WERI-Rb-1 (cell line): Measurements from ENCODE around the gene MAML3.

ENCODE experiments used
- DNase-seq: peaks from one replicate; pipeline ENCODE4 v3.0.0-alpha.2; 2020
- H3K27ac ChIP-seq: fragments of 250-450 bp; sonication (Bioruptor Pico); 2 replicates; pipeline ENCODE4 v1.5.1; 2020; ENCODE audit warnings: mild to moderate bottlenecking, moderate library complexity
- H3K27me3 ChIP-seq: fragments of 250-450 bp; sonication (Bioruptor Pico); 2 replicates; pipeline ENCODE4 v1.5.1; 2021; ENCODE audit warnings: mild to moderate bottlenecking, low read depth, moderate library complexity; ENCODE audit not compliant: insufficient read depth, severe bottlenecking
- H3K36me3 ChIP-seq: fragments of 250-450 bp; sonication (Bioruptor Pico); 2 replicates; pipeline ENCODE4 v1.5.1; 2020; ENCODE audit warnings: mild to moderate bottlenecking, moderate library complexity
- H3K4me3 ChIP-seq: 2 replicates; pipeline ENCODE4 v1.5.1; 2011; ENCODE audit warnings: low read depth, mild to moderate bottlenecking, control low read depth, low read length
- H3K9me3 ChIP-seq: fragments of 250-450 bp; sonication (Bioruptor Pico); 2 replicates; pipeline ENCODE4 v1.5.1; 2021; ENCODE audit warnings: mild to moderate bottlenecking, moderate library complexity; ENCODE audit not compliant: severe bottlenecking
- CTCF ChIP-seq: IDR thresholded peaks from 2 replicates; pipeline ENCODE4 v1.5.1; 2011; ENCODE audit warnings: low read depth, mild to moderate bottlenecking, control low read depth, inconsistent platforms, low read length

The MAML3 gene

DNA sequence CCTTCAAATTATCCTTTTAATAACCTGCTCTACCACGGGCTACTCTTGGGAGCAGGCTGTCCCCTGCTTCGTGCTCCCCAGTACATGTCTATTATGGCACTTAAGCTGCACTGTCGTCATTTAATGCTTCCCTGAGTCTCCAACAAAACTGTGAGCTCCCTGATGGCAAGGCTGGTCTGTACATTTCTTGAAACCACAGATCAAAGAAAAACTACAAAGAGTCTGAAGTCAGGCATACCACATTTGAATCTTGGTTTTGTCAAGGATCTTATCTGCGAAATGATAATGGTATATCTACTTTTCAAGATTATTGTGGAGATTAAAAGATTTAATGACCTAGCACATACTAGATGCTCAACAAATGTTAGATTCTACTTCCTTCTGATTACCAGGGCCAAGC, 45.7 kb downstream of the MAML3 start:
- TF ChIP-seq CTCF: no peak
- Histone ChIP-seq H3K36me3 (no peaks in the 10 kb centered on the region), H3K27me3 (no peaks in the 10 kb centered on the region), H3K4me3 (no peak overlapping the region), H3K9me3 (no peaks in the 10 kb centered on the region), H3K27ac (no peak overlapping the region)
- DNase-seq: no peak

- H3K27me3 ChIP-seq: no peaks in the 10 kb centered on the region
- no peak overlapping the region for H3K27ac ChIP-seq
- H3K9me3 ChIP-seq: peaks cover 3% of the 10 kb centered on the region
- H3K36me3 ChIP-seq: no peaks in the 10 kb centered on the region
- no peak for TF ChIP-seq CTCF
- DNase-seq: no peak
- no peak overlapping the region for H3K4me3 ChIP-seq
Observed at GRCh38 chr4:140106289-140106844, 47.6 kb downstream of the MAML3 start.

GRCh38 chr4:140105436-140105835, 48.5 kb downstream of the MAML3 start:
- Histone ChIP-seq H3K4me3 (no peak overlapping the region), H3K36me3 (no peaks in the 10 kb centered on the region), H3K27ac (no peak overlapping the region), H3K9me3 (peaks cover 3% of the 10 kb centered on the region), H3K27me3 (no peaks in the 10 kb centered on the region)
- no peak for DNase-seq
- TF ChIP-seq CTCF: no peak

DNA sequence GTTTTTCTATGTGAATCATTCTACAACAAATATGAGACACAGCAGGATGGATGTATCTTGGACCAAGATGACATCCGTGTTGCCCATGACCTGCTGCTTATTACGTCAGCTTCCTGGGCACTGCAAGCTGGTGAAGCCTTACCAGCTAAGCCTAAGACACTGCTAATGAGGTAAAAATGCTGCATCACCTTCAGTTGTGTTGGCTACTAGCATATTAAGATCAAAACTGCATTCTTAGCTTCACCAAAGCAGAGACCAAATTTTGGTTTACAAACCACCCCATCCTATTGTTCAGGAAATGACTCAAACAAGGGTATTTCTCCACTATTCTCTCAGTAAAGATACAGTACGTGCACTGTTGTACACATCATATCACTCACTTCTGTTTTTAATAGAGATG, 50.3 kb downstream of the MAML3 start:
- TF ChIP-seq CTCF: no peak
- H3K4me3 ChIP-seq: no peak overlapping the region
- peaks cover 3% of the 10 kb centered on the region for H3K9me3 ChIP-seq
- H3K27me3 ChIP-seq: no peaks in the 10 kb centered on the region
- no peak overlapping the region for H3K27ac ChIP-seq
- no peaks in the 10 kb centered on the region for H3K36me3 ChIP-seq
- DNase-seq: no peak

DNA sequence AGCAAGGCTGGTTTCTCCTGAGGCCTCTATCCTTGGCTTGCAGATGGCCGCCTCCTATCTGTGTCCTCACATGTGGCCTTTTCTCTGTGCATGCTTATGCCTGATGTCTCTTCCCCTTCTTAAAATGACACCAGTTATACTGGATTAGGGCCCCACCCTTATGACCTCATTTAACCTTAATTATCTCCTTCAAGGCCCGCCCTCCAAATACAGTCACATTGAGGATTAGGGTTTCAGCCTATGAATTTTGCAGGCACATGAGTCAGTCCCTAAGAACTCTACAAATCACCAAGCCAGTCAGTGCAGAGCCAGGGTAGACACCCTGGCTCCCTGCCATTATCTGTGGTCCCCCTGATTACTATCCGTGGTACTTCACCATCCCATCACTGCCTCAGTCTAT, 51.6 kb downstream of the MAML3 start:
- TF ChIP-seq CTCF: no peak

DNA sequence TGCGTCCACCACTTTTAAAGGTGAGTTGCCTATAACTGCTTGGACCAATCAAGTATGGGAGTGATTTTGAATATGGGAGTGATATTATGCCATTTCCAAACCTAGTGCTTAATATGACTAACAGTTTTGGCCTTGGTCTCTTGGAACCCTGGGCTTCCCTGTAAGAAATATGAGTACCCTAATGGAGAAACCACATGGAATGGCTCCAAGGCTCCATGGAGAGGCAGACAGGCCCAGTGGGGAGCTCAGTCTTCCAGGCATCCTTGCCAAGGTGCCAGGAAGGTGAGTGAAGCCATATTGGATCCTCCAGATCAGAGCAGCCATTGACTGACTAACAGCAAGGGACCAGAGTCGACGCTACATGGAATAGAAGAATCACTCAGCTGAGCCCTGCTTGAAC, 53.2 kb downstream of the MAML3 start:
- H3K27me3 ChIP-seq: no peaks in the 10 kb centered on the region
- no peak for DNase-seq
- peaks cover 3% of the 10 kb centered on the region for H3K9me3 ChIP-seq
- TF ChIP-seq CTCF: no peak
- no peak overlapping the region for H3K27ac ChIP-seq
- no peaks in the 10 kb centered on the region for H3K36me3 ChIP-seq
- no peak overlapping the region for H3K4me3 ChIP-seq

More for the DNA sequence above, 51.6 kb downstream of the MAML3 start:
- Histone ChIP-seq H3K36me3 (no peaks in the 10 kb centered on the region), H3K27me3 (no peaks in the 10 kb centered on the region), H3K9me3 (peaks cover 3% of the 10 kb centered on the region), H3K27ac (no peak overlapping the region), H3K4me3 (no peak overlapping the region)
- DNase-seq: no peak
